Cerebellar cortex (tissue), 1 donor: Measurements from ENCODE around the gene HPS1.
"Not testable (repeated sequence)": the region's sequence is repeated elsewhere in the genome, so short reads cannot be mapped to it uniquely, and the experiment has no call there.

Experiments
- DNase-seq: peaks from one replicate; pipeline ENCODE4 v3.0.0-alpha.2; 2015; ENCODE audit warnings: low spot score

The HPS1 gene

GRCh38 chr10:98389398-98389797 is 57.3 kb downstream of the HPS1 start:
- no peak for DNase-seq

- DNase-seq, result no peak
These were observed 58.6 kb downstream of the HPS1 start for GRCh38 chr10:98388101-98388655.

- no peak for DNase-seq
These were observed 62.1 kb downstream of the HPS1 start for GRCh38 chr10:98384531-98385133.

- DNase-seq, result no peak
These were observed 62.9 kb downstream of the HPS1 start for GRCh38 chr10:98383869-98384268.

GRCh38 chr10:98383134-98383667 is 63.5 kb downstream of the HPS1 start:
- not testable (repeated sequence) for DNase-seq

GRCh38 chr10:98382691-98383101 is 64.0 kb downstream of the HPS1 start:
- no peak for DNase-seq

- DNase-seq, result no peak
These were observed 66.0 kb downstream of the HPS1 start for GRCh38 chr10:98380493-98381339.

- no peak for DNase-seq
These were observed 68.0 kb downstream of the HPS1 start for GRCh38 chr10:98378722-98379121.

- no peak for DNase-seq
These were observed 69.2 kb downstream of the HPS1 start for GRCh38 chr10:98377536-98377935.

GRCh38 chr10:98377001-98377400 is 69.7 kb downstream of the HPS1 start:
- DNase-seq, result no peak

GRCh38 chr10:98376485-98376884 is 70.2 kb downstream of the HPS1 start:
- DNase-seq, result no peak

- no peak for DNase-seq
These were observed 72.3 kb downstream of the HPS1 start for GRCh38 chr10:98374217-98374985.

GRCh38 chr10:98373260-98374040 is 73.3 kb downstream of the HPS1 start:
- DNase-seq, result no peak

GRCh38 chr10:98370831-98371820 is 75.6 kb downstream of the HPS1 start:
- no peak for DNase-seq

GRCh38 chr10:98369801-98370200 is 76.9 kb downstream of the HPS1 start:
- peak; percentile 82 for DNase-seq

GRCh38 chr10:98368644-98369043 is 78.1 kb downstream of the HPS1 start:
- no peak for DNase-seq

- peak; percentile 90 for DNase-seq
These were observed 78.9 kb downstream of the HPS1 start for GRCh38 chr10:98367604-98368451.
